A549 (cell line): Measurements from ENCODE around the gene ADH1A.

Experiments
- JUN ChIP-seq, 2 experiments: fragments of >200 bp; sonication (Bioruptor Twin); formaldehyde crosslinking; IDR thresholded peaks; 2 replicates in 1 of 2; 3 replicates in 1 of 2; pipeline ENCODE4 v1.6.1; 2016 to 2017
- MAFK ChIP-seq: fragments of 450-650 bp; IDR thresholded peaks from 2 replicates; pipeline ENCODE4 v1.6.1; 2014; ENCODE audit not compliant: partially characterized antibody
- MAZ ChIP-seq: fragments of 150-350 bp; IDR thresholded peaks from 2 replicates; pipeline ENCODE4 v1.6.1; 2014; ENCODE audit warnings: antibody characterized with exemption, low read depth, low read length, borderline replicate concordance
- RCOR1 ChIP-seq: fragments of 150-350 bp; IDR thresholded peaks from 2 replicates; pipeline ENCODE4 v1.6.1; 2014; ENCODE audit warnings: antibody characterized with exemption, low read length, low read depth
- TF ChIP-seq, protein P1 (sequence below): fragments of >200 bp; sonication (Bioruptor Twin); formaldehyde crosslinking; IDR thresholded peaks from 3 replicates; pipeline ENCODE4 v1.5.1; 2016
- TF ChIP-seq, protein P2 (sequence below): IDR thresholded peaks from 2 replicates; pipeline ENCODE4 v1.6.1; 2012

DNA sequence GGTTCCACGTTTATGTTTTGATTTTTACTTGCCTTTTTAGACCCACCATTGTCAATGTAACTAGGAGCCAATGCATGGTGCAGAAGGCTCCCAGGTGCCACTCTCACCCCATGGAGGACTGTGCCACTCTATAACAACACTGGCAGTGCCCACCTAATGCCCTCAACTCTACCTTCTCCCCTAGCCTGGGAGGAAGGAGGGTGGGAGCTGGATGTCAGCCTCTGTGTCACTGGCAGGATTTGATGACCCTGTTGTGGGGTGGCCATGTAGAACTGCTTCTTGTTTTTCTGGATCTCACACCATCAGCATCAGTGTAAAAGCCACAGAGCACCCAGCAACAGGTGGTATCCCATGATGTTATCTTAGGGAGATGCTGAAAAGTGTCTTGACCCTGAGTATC lies 44.1 kb upstream of the ADH1A start:
- TF ChIP-seq, protein P1, sequence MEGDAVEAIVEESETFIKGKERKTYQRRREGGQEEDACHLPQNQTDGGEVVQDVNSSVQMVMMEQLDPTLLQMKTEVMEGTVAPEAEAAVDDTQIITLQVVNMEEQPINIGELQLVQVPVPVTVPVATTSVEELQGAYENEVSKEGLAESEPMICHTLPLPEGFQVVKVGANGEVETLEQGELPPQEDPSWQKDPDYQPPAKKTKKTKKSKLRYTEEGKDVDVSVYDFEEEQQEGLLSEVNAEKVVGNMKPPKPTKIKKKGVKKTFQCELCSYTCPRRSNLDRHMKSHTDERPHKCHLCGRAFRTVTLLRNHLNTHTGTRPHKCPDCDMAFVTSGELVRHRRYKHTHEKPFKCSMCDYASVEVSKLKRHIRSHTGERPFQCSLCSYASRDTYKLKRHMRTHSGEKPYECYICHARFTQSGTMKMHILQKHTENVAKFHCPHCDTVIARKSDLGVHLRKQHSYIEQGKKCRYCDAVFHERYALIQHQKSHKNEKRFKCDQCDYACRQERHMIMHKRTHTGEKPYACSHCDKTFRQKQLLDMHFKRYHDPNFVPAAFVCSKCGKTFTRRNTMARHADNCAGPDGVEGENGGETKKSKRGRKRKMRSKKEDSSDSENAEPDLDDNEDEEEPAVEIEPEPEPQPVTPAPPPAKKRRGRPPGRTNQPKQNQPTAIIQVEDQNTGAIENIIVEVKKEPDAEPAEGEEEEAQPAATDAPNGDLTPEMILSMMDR, result no peak
- TF ChIP-seq RCOR1 (no peak), MAZ (no peak), MAFK (no peak), JUN (IDR thresholded peaks at IDR 0.05) (no peak)
- TF ChIP-seq, protein P2, sequence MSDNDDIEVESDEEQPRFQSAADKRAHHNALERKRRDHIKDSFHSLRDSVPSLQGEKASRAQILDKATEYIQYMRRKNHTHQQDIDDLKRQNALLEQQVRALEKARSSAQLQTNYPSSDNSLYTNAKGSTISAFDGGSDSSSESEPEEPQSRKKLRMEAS, result no peak
